ENCODE data around the gene SERGEF.

GRCh38 chr11:18010121-18010670 is 2.7 kb downstream of the SERGEF start:
- TF ChIP-seq CTCF (IDR thresholded peaks at IDR 0.05) (no peak), POLR2A (IDR thresholded peaks at IDR 0.05) (no peak), EP300 (IDR thresholded peaks at IDR 0.05) (no peak)

All from tibial nerve (tissue), 4 donors.